WTC11 (cell line): ENCODE data around the gene EEIG1. TPM values are rescaled to one million over a fixed set of nuclear protein-coding genes. Genes with fewer than 3 reads are reported as not detected.

Experiments used
- ATAC-seq: fragments of 200-7000 bp; cut with Tn5 transposase; 2 replicates; pipeline ENCODE4 v1.10.0; 2021; ENCODE audit warnings: mild to moderate bottlenecking, moderate library complexity
- CTCF ChIA-PET: fragments of 300-600 bp; sonication (Branson Sonifier 250); formaldehyde crosslinking; loops from one replicate; lab custom pipeline; 2021; ENCODE audit warnings: antibody characterized with exemption; lab: Charles Lee
- POLR2A ChIA-PET: fragments of 350-600 bp; sonication (Branson Sonifier 250); formaldehyde crosslinking; loops from one replicate; lab custom pipeline; 2021; ENCODE audit warnings: antibody characterized with exemption; lab: Charles Lee
- DNase-seq: peaks from one replicate; pipeline ENCODE4 v3.0.0; 2021; ENCODE audit warnings: low spot score
- H3K27ac Mint-ChIP-seq: 2 replicates; pipeline ENCODE4 v1.8.0; 2021; ENCODE audit warnings: mixed read lengths
- H3K27me3 Mint-ChIP-seq: 2 replicates; pipeline ENCODE4 v1.8.0; 2021; ENCODE audit warnings: low read depth, mild to moderate bottlenecking, moderate library complexity, mixed read lengths
- H3K36me3 Mint-ChIP-seq: 2 replicates; pipeline ENCODE4 v1.8.0; 2021; ENCODE audit warnings: mixed read lengths
- H3K4me1 Mint-ChIP-seq: 2 replicates; pipeline ENCODE4 v1.8.0; 2022; ENCODE audit warnings: mixed read lengths
- H3K4me3 Mint-ChIP-seq: 2 replicates; pipeline ENCODE4 v1.8.0; 2021; ENCODE audit warnings: mild to moderate bottlenecking, moderate library complexity, mixed read lengths
- H3K9me3 Mint-ChIP-seq: 2 replicates; pipeline ENCODE4 v1.8.0; 2021; ENCODE audit warnings: mixed read lengths
- FOXP1 ChIP-seq: sonication (generic); formaldehyde crosslinking; IDR thresholded peaks from 2 replicates; pipeline ENCODE4 v1.8.0; 2022; ENCODE audit warnings: missing genetic modification reagents, mild to moderate bottlenecking, moderate library complexity, borderline replicate concordance
- GABPB1 ChIP-seq: sonication (generic); formaldehyde crosslinking; IDR thresholded peaks from 2 replicates; pipeline ENCODE4 v1.8.1; 2023; ENCODE audit warnings: mild to moderate bottlenecking, missing genetic modification reagents
- IRF2 ChIP-seq: sonication (generic); formaldehyde crosslinking; IDR thresholded peaks from 2 replicates; pipeline ENCODE4 v1.8.0; 2022; ENCODE audit warnings: low read depth, missing genetic modification reagents, borderline replicate concordance
- JAZF1 ChIP-seq: fragments of 250-450 bp; sonication (Bioruptor Pico); IDR thresholded peaks from 2 replicates; pipeline ENCODE4 v1.9.0; 2021; ENCODE audit warnings: moderate library complexity, mild to moderate bottlenecking, inconsistent platforms
- JUN ChIP-seq: sonication (generic); formaldehyde crosslinking; IDR thresholded peaks from 2 replicates; pipeline ENCODE4 v1.8.0; 2023; ENCODE audit warnings: mild to moderate bottlenecking, missing genetic modification reagents
- TCF7 ChIP-seq: sonication (generic); formaldehyde crosslinking; IDR thresholded peaks from 2 replicates; pipeline ENCODE4 v1.8.0; 2022; ENCODE audit warnings: mild to moderate bottlenecking, low read depth, missing genetic modification reagents, moderate library complexity
- ZNF232 ChIP-seq: sonication (generic); formaldehyde crosslinking; IDR thresholded peaks from 2 replicates; pipeline ENCODE4 v1.8.0; 2022; ENCODE audit warnings: mild to moderate bottlenecking, missing genetic modification reagents
- ZNF263 ChIP-seq: sonication (generic); formaldehyde crosslinking; IDR thresholded peaks from 2 replicates; pipeline ENCODE4 v1.8.1; 2022; ENCODE audit warnings: low read depth, mild to moderate bottlenecking, moderate library complexity, missing genetic modification reagents
- ZNF423 ChIP-seq: fragments of 250-450 bp; sonication (Bioruptor Pico); IDR thresholded peaks from 2 replicates; pipeline ENCODE4 v2.1.2; 2022; ENCODE audit warnings: mild to moderate bottlenecking, moderate library complexity
- ZNF512 ChIP-seq: sonication (generic); formaldehyde crosslinking; IDR thresholded peaks from 2 replicates; pipeline ENCODE4 v1.8.1; 2022; ENCODE audit warnings: missing genetic modification reagents, borderline replicate concordance
- ZNF671 ChIP-seq: fragments of 250-450 bp; sonication (Bioruptor Pico); IDR thresholded peaks from 2 replicates; pipeline ENCODE4 v1.8.0; 2021; ENCODE audit warnings: mild to moderate bottlenecking
- total RNA-seq: library from RNA; stranded (reverse); gene quantifications from 3 replicates; pipeline ENCODE4 v1.2.3, GENCODE V29; 2021
- TF ChIP-seq, protein P1 (sequence below): sonication (generic); formaldehyde crosslinking; IDR thresholded peaks from 2 replicates; pipeline ENCODE4 v1.8.0; 2022; ENCODE audit warnings: mild to moderate bottlenecking, missing genetic modification reagents
- TF ChIP-seq, protein P2 (sequence below): sonication (generic); formaldehyde crosslinking; IDR thresholded peaks from 2 replicates; pipeline ENCODE4 v1.8.1; 2023; ENCODE audit warnings: mild to moderate bottlenecking, missing genetic modification reagents, moderate library complexity
- TF ChIP-seq, protein P3 (sequence below): fragments of 250-450 bp; sonication (Bioruptor Pico); IDR thresholded peaks from 2 replicates; pipeline ENCODE4 v1.9.0; 2021; ENCODE audit warnings: mild to moderate bottlenecking

The EEIG1 gene
- total RNA-seq, 1 experiment from 2014 or later: 66.4 TPM

DNA sequence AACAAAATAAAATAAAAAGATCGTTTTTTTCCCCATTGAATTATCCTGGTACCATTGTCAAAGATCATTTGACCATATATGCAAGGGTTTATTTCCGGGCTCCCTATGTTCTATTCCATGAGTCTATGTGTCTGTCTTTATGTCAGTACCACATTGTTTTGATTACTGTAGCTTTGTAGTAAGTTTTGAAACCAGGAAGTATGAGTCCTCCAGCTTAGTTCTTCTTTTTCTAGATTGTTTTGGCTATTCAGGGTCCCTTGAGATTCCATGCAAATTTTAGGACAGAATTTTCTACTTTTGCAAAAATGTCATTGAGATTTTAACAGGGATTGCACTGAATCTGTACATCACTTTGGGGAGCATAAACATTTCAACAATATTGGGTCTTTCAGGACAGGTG is 18.7 kb upstream of the EEIG1 start:
- H3K4me1 Mint-ChIP-seq: peaks cover 11% of the 10 kb centered on the region
- no peak for TF ChIP-seq ZNF232 (CRISPR knock-in tag)
- TF ChIP-seq, protein P1, sequence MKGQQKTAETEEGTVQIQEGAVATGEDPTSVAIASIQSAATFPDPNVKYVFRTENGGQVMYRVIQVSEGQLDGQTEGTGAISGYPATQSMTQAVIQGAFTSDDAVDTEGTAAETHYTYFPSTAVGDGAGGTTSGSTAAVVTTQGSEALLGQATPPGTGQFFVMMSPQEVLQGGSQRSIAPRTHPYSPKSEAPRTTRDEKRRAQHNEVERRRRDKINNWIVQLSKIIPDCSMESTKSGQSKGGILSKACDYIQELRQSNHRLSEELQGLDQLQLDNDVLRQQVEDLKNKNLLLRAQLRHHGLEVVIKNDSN: no peak
- no peak for TF ChIP-seq JUN (CRISPR knock-in tag)
- no peak for TF ChIP-seq IRF2
- no peak for TF ChIP-seq ZNF263 (CRISPR knock-in tag)
- TF ChIP-seq, all 79 proteins: peak for 0
- Mint-ChIP-seq H3K4me3 (no peak overlapping the region), H3K9me3 (peaks cover 9% of the 10 kb centered on the region), H3K27ac (no peak overlapping the region), H3K36me3 (no peaks in the 10 kb centered on the region), H3K27me3 (peaks cover 2% of the 10 kb centered on the region; the same call in 1 of the 2 replicates)
- DNase-seq (no peak), ATAC-seq (no peak)
- POLR2A ChIA-PET: interaction anchor here (0.7 kb wide), 1 partner anchor 83 kb away, joined by 3 read pairs; no protein-coding TSS in a partner anchor
- CTCF ChIA-PET: interaction anchor here (1.8 kb wide), 1 partner anchor 119 kb away, joined by 5 read pairs; no protein-coding TSS in a partner anchor

GRCh38 chr9:127993721-127994120 is 12.9 kb upstream of the EEIG1 start:
- DNase-seq: no peak
- H3K4me3 Mint-ChIP-seq: no peak overlapping the region
- no peak overlapping the region for H3K27ac Mint-ChIP-seq

GRCh38 chr9:127991757-127992274 is 11.0 kb upstream of the EEIG1 start:
- Mint-ChIP-seq H3K36me3 (no peaks in the 10 kb centered on the region), H3K4me1 (no peaks in the 10 kb centered on the region), H3K27me3 (peaks cover 2% of the 10 kb centered on the region; the same call in 1 of the 2 replicates), H3K27ac (no peak overlapping the region), H3K9me3 (no peaks in the 10 kb centered on the region; the same call in 1 of the 2 replicates), H3K4me3 (no peak overlapping the region)
- ChIA-PET CTCF (interaction anchor here (0.8 to 2.5 kb wide), 4 partner anchors 12 to 48 kb away, joined by 3 to 10 read pairs (median 4); no protein-coding TSS in a partner anchor), POLR2A (interaction anchor here (0.6 kb wide), 1 partner anchor 113 kb away, joined by 4 read pairs; no protein-coding TSS in a partner anchor)
- no peak for ATAC-seq
- no peak for DNase-seq
- TF ChIP-seq TCF7 (CRISPR knock-in tag) (no peak), JAZF1 (CRISPR knock-in tag) (no peak), ZNF423 (CRISPR knock-in tag) (no peak), ZNF671 (CRISPR knock-in tag) (no peak), ZNF512 (CRISPR knock-in tag) (no peak), FOXP1 (CRISPR knock-in tag) (no peak)
- TF ChIP-seq, protein P2, sequence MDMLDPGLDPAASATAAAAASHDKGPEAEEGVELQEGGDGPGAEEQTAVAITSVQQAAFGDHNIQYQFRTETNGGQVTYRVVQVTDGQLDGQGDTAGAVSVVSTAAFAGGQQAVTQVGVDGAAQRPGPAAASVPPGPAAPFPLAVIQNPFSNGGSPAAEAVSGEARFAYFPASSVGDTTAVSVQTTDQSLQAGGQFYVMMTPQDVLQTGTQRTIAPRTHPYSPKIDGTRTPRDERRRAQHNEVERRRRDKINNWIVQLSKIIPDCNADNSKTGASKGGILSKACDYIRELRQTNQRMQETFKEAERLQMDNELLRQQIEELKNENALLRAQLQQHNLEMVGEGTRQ (CRISPR knock-in tag): no peak
- TF ChIP-seq, protein P3, sequence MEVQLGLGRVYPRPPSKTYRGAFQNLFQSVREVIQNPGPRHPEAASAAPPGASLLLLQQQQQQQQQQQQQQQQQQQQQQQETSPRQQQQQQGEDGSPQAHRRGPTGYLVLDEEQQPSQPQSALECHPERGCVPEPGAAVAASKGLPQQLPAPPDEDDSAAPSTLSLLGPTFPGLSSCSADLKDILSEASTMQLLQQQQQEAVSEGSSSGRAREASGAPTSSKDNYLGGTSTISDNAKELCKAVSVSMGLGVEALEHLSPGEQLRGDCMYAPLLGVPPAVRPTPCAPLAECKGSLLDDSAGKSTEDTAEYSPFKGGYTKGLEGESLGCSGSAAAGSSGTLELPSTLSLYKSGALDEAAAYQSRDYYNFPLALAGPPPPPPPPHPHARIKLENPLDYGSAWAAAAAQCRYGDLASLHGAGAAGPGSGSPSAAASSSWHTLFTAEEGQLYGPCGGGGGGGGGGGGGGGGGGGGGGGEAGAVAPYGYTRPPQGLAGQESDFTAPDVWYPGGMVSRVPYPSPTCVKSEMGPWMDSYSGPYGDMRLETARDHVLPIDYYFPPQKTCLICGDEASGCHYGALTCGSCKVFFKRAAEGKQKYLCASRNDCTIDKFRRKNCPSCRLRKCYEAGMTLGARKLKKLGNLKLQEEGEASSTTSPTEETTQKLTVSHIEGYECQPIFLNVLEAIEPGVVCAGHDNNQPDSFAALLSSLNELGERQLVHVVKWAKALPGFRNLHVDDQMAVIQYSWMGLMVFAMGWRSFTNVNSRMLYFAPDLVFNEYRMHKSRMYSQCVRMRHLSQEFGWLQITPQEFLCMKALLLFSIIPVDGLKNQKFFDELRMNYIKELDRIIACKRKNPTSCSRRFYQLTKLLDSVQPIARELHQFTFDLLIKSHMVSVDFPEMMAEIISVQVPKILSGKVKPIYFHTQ (CRISPR knock-in tag): no peak

More at GRCh38 chr9:127993721-127994120, 12.9 kb upstream of the EEIG1 start:
- Mint-ChIP-seq H3K4me1 (no peaks in the 10 kb centered on the region), H3K36me3 (no peaks in the 10 kb centered on the region), H3K9me3 (peaks cover 5% of the 10 kb centered on the region), H3K27me3 (peaks cover 2% of the 10 kb centered on the region; the same call in 1 of the 2 replicates)
- ChIA-PET CTCF (interaction anchor here (0.5 to 1.2 kb wide), 3 partner anchors 51 to 90 kb away, joined by 3 read pairs; no protein-coding TSS in a partner anchor), POLR2A (interaction anchor here (1.1 kb wide), 1 partner anchor 50 kb away, joined by 3 read pairs; no protein-coding TSS in a partner anchor)
- no peak for ATAC-seq
- no peak for TF ChIP-seq GABPB1 (CRISPR knock-in tag)
- no peak for TF ChIP-seq ZNF423 (CRISPR knock-in tag)
